RWPE1 (cell line): ENCODE data around the gene TAB3.

ENCODE experiments used
- CTCF ChIA-PET: fragments of 350-600 bp; sonication (Branson Sonifier 250); formaldehyde crosslinking; extraction: SDS; loops from one replicate; lab custom pipeline; 2021; lab: Yijun Ruan, JAX
- POLR2A ChIA-PET: fragments of 400-600 bp; formaldehyde crosslinking; extraction: SDS; loops from one replicate; lab custom pipeline; 2020; ENCODE audit warnings: antibody characterized with exemption; ENCODE audit not compliant: low non-redundant PET; lab: Yijun Ruan, JAX
- DNase-seq: peaks from one replicate; pipeline ENCODE4 v3.0.0; 2012; ENCODE audit warnings: low spot score
- H3K27ac ChIP-seq: fragments of 450-650 bp; 2 replicates; pipeline ENCODE4 v1.5.1; 2017
- CTCF ChIP-seq: fragments of 450-650 bp; conservative IDR thresholded peaks from 2 replicates; pipeline ENCODE4 v1.5.1; 2017; ENCODE audit warnings: low read depth, mild to moderate bottlenecking

Gene TAB3

DNA sequence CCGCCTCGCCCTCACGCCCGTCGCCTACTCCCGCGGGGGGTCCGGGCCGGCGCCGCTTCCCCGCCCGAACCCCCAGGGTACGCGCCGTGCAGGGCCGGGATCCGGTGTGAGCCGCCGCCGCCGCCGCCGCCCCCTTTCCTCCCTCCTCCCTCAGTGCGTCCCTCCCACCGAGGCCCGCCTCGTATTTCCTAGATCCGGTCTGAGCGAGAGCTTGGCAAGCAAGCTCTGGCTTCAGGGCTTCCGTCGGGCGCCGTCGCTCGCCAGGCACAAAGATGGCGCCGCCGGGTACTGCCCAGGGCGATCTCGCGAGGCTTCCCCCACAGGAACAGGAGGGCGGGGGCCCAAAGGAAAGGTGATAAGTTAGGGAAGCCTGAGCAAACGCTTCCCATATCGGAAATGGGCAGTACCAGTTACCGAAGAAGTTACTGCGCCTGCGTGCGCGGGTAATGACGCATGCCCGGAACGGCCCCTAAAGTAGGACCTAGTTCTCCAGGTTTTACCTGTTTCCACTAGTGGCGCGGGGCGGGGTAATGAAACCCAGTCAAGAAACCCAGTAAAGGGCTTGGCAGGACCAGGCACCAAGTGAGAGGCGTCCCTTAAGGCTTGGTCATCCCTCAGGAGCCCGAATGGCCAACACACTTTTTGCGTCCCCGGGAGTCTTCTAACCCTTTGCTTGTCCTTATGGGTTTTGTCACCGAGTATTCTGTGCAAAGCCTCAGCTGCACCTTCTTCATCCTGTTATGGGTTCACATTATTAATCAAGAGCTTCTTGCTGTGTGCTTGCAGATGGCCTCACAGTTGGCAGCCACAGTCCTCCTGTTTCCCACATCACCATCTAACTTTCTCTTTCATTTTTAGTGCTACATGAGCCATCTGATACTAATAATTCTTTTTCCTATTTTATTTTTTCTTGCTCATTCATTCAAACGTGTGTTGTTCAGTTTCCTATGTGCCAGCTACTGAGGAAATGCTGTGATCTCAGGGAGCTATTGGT, at the start of gene TAB3:
Gene TAB3 (minus strand): TSS at position 108 of the 994 bp plus-strand sequence. CDS start 29,666 bp downstream, outside the sequence.
- CTCF ChIA-PET: no interaction called here
- POLR2A ChIA-PET: no interaction called here
- TF ChIP-seq CTCF: no peak

DNA sequence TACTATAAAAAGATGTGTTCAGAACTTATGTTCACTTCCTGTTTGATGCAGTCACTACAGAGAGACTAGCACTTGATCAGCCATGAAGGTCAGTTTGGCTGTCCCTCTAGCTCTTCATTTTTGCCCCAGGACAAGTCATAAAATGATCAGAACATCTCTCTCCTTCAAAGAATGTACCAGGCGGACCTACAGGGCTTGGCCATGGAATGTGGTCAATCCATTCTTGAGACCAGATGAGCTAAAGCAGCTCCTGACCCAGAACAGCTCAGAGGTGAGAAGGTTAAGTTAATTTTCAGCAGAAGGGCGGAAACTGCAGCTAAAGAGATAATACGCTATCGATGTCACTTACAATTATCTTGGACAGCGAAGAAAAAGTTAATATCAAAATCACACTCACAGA, 49.2 kb upstream of the TAB3 start:
- ChIA-PET CTCF (no interaction called here), POLR2A (no interaction called here)
- H3K27ac ChIP-seq: no peak overlapping the region
- TF ChIP-seq CTCF: no peak
- no peak for DNase-seq

More for the DNA sequence above, at the start of gene TAB3:
- peak within 1 kb of the TSS; percentile 80 for H3K27ac ChIP-seq
- DNase-seq: peak; percentile 89

DNA sequence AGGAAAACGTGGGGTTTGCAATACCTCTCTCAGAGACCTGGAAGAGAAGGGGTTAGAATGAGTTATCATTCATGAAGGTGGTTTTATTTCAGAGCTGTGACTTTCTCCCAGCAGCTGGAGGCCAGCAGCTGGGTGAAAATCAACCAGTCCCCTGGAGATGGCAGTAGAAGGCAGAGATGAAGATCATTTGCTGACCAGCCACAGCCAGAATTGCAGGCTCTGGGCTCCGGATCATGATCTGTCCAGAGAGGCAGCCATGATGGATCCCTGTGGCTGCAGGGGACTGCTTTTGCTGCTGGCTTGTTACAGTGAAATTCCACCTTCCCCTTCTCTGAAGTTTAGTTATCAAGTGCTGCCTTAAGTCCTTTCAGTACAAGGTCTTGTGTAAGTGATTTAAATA, 46.9 kb upstream of the TAB3 start:
- CTCF ChIA-PET: interaction anchor here (0.6 kb wide), 1 partner anchor 9 kb away, joined by 5 read pairs; no protein-coding TSS in a partner anchor
- no peak for TF ChIP-seq CTCF
- POLR2A ChIA-PET: no interaction called here
- no peak overlapping the region for H3K27ac ChIP-seq
- peak; percentile 11 for DNase-seq

DNA sequence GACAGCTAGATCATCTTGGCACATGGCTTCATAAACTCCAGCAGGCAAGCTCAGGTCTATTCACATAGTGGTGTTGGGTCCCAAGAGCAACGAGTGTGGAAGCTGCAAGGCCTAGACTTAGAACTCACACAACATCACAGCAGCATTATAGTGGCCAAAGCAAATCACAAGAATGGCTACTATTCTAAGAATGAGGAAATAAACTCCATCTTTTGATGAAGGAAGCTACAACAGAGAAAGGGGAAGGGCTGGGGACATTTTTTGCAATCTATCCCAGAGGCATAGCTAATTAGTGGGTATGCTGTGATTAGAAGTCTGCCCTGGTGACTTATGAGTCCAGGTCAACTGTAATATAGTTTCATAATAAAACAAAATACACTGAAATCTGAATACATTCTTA, 42.9 kb upstream of the TAB3 start:
- no peak overlapping the region for H3K27ac ChIP-seq
- no peak for TF ChIP-seq CTCF
- CTCF ChIA-PET: no interaction called here
- POLR2A ChIA-PET: no interaction called here
- no peak for DNase-seq

DNA sequence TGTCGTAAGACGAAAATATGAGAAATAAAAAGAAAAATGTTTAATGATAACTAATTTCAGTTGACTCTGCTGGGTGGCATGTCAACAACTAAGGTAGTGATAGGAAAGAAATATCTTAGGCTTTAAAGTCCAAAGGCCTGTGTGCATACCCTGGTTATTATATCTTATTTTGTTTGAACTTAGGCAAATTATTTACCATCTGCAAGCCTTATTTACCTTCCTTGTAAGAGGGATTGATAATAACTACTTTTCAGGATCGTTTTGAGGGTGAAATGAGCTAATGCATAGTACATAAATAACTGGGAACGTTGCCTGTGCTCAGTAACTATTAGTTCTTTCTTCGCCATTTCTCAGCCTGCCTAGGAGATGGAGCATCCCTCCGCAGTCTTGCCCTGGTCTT, 41.6 kb upstream of the TAB3 start:
- ChIA-PET CTCF (no interaction called here), POLR2A (no interaction called here)
- no peak for DNase-seq
- no peak for TF ChIP-seq CTCF
- H3K27ac ChIP-seq: no peak overlapping the region

DNA sequence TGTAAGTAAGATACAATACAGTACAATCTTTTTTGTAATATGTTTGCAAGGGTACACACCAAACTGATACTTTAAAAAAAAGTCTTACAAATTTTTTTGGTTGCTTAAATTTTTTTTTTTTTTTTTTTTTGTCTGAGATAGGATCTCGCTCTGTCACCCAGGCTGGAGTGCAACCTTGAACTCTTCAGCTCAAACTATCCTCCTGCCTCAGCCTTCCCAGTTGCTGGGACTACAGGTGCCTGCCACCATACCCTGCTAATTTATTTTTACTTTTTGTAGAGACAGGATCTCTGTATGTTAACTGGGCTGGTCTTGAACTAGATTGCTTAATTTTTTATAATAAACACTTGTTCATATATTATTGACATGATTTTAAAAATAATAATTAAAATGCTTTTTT, 41.1 kb upstream of the TAB3 start:
- ChIA-PET CTCF (no interaction called here), POLR2A (no interaction called here)
- no peak overlapping the region for H3K27ac ChIP-seq
- TF ChIP-seq CTCF: no peak
- no peak for DNase-seq
